SK-N-SH treated with all-trans-retinoic acid at 6 μM for 48 hours (cell line): Measurements from ENCODE around the gene SPHK2.

Experiments used
- ARNTL ChIP-seq: fragments of 450-650 bp; formaldehyde crosslinking; IDR thresholded peaks from 2 replicates; pipeline ENCODE4 v1.5.0; 2020; ENCODE audit warnings: low read depth, mild to moderate bottlenecking, moderate library complexity, borderline replicate concordance
- BACH2 ChIP-seq: fragments of 250-450 bp; sonication (Bioruptor Pico); IDR thresholded peaks from 2 replicates; pipeline ENCODE4 v1.9.0; 2021; ENCODE audit warnings: mild to moderate bottlenecking, borderline replicate concordance
- CREB5 ChIP-seq: fragments of 250-450 bp; sonication (Bioruptor Pico); IDR thresholded peaks from 2 replicates; pipeline ENCODE4 v1.5.1; 2020; ENCODE audit warnings: low read depth, mild to moderate bottlenecking, moderate library complexity
- CSRNP3 ChIP-seq: fragments of 250-450 bp; sonication (Bioruptor Pico); IDR thresholded peaks from 2 replicates; pipeline ENCODE4 v1.5.1; 2021; ENCODE audit warnings: mild to moderate bottlenecking, moderate library complexity
- GLIS3 ChIP-seq: fragments of 250-450 bp; sonication (Bioruptor Pico); IDR thresholded peaks from 2 replicates; pipeline ENCODE4 v1.5.0; 2020; ENCODE audit warnings: mild to moderate bottlenecking, moderate library complexity
- PATZ1 ChIP-seq: fragments of 250-450 bp; sonication (Bioruptor Pico); IDR thresholded peaks from 2 replicates; pipeline ENCODE4 v1.8.0; 2020; ENCODE audit warnings: mild to moderate bottlenecking, moderate library complexity, borderline replicate concordance
- TSHZ2 ChIP-seq: fragments of 250-450 bp; sonication (Bioruptor Pico); IDR thresholded peaks from 2 replicates; pipeline ENCODE4 v1.5.0; 2020; ENCODE audit warnings: mild to moderate bottlenecking, moderate library complexity
- ZC3H10 ChIP-seq: fragments of 250-450 bp; sonication (Bioruptor Pico); IDR thresholded peaks from 2 replicates; pipeline ENCODE4 v1.5.1; 2021; ENCODE audit warnings: mild to moderate bottlenecking, moderate library complexity
- ZFP3 ChIP-seq: fragments of 250-450 bp; sonication (Bioruptor Pico); IDR thresholded peaks from 2 replicates; pipeline ENCODE4 v1.5.0; 2020; ENCODE audit warnings: mild to moderate bottlenecking, moderate library complexity
- ZFP30 ChIP-seq: fragments of 450-650 bp; formaldehyde crosslinking; IDR thresholded peaks from 2 replicates; pipeline ENCODE4 v1.5.0; 2022; ENCODE audit warnings: mild to moderate bottlenecking, moderate library complexity
- ZNF565 ChIP-seq: fragments of 450-650 bp; formaldehyde crosslinking; conservative IDR thresholded peaks from 2 replicates; pipeline ENCODE4 v1.5.0; 2020; ENCODE audit warnings: low read depth, mild to moderate bottlenecking, moderate library complexity

GRCh38 chr19:48619692-48620585, 633 bp downstream of the SPHK2 start:
- no peak for TF ChIP-seq BACH2 (CRISPR knock-in tag)
- no peak for TF ChIP-seq GLIS3 (CRISPR knock-in tag)
- no peak for TF ChIP-seq CSRNP3 (CRISPR knock-in tag)
- TF ChIP-seq ZC3H10 (CRISPR knock-in tag): no peak
- TF ChIP-seq ZNF565 (CRISPR knock-in tag): no peak
- TF ChIP-seq ZFP30 (CRISPR knock-in tag): no peak
- no peak for TF ChIP-seq PATZ1 (CRISPR knock-in tag)
- TF ChIP-seq ARNTL (CRISPR knock-in tag): no peak
- no peak for TF ChIP-seq CREB5
- no peak for TF ChIP-seq ZFP3 (CRISPR knock-in tag)
- 0 out of 2 replicates have a peak, but pooled peaks have one; percentile 9 for TF ChIP-seq TSHZ2 (CRISPR knock-in tag)
